ENCODE measurements around the gene TEAD4.

DNA sequence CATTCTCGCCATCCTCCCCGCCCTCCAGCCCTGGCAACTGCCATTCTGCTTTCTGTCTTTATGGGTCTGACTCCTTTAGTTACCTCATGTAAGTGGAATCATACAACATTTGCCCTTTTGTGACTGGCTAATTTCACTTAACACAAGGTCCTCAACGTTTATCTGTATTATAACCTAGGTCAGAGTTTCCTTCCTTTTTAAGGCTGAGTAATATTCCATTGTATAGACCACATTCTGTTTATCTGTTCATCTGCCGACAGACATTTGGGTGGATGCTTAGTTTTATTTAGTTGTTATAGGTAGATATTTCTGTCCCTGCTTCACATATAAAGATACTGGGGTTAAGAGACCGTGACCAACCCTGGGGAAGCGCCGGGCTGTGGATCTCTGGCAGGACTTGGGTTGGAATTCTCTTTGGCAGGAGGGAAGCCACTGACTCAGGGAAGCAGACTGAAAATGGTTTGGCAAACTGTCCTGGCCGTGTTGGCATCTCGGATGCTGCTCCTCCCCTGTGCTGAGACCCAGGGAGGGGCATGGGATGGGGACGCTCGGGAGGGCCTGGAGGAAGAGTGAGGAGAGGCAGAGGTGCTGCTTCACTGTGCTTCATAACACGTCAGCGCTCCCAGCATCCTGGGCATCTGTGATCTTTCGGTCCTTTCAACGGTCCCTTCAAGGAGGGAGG lies 38.9 kb downstream of the TEAD4 start:
- TF ChIP-seq ZNF274 (IDR thresholded peaks at IDR 0.05; ENCODE audit: low read depth, low read length) = no peak
- TF ChIP-seq EZH2 (IDR thresholded peaks at IDR 0.05) = no peak
- TF ChIP-seq, protein P1, sequence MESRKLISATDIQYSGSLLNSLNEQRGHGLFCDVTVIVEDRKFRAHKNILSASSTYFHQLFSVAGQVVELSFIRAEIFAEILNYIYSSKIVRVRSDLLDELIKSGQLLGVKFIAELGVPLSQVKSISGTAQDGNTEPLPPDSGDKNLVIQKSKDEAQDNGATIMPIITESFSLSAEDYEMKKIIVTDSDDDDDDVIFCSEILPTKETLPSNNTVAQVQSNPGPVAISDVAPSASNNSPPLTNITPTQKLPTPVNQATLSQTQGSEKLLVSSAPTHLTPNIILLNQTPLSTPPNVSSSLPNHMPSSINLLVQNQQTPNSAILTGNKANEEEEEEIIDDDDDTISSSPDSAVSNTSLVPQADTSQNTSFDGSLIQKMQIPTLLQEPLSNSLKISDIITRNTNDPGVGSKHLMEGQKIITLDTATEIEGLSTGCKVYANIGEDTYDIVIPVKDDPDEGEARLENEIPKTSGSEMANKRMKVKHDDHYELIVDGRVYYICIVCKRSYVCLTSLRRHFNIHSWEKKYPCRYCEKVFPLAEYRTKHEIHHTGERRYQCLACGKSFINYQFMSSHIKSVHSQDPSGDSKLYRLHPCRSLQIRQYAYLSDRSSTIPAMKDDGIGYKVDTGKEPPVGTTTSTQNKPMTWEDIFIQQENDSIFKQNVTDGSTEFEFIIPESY (IDR thresholded peaks at IDR 0.05; ENCODE audit: extremely low read depth, insufficient replicate concordance, low read length) = no peak
- TF ChIP-seq, protein P2, sequence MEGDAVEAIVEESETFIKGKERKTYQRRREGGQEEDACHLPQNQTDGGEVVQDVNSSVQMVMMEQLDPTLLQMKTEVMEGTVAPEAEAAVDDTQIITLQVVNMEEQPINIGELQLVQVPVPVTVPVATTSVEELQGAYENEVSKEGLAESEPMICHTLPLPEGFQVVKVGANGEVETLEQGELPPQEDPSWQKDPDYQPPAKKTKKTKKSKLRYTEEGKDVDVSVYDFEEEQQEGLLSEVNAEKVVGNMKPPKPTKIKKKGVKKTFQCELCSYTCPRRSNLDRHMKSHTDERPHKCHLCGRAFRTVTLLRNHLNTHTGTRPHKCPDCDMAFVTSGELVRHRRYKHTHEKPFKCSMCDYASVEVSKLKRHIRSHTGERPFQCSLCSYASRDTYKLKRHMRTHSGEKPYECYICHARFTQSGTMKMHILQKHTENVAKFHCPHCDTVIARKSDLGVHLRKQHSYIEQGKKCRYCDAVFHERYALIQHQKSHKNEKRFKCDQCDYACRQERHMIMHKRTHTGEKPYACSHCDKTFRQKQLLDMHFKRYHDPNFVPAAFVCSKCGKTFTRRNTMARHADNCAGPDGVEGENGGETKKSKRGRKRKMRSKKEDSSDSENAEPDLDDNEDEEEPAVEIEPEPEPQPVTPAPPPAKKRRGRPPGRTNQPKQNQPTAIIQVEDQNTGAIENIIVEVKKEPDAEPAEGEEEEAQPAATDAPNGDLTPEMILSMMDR (IDR thresholded peaks at IDR 0.05 in 2 of 3, conservative IDR thresholded peaks at IDR 0.05 in 1 of 3; ENCODE audit: borderline replicate concordance in 1 of 3, insufficient read depth in 1 of 3, low read depth in 2 of 3, low read length in 2 of 3) = no peak
- no peak for TF ChIP-seq TCF7L2 (IDR thresholded peaks at IDR 0.05; ENCODE audit: borderline replicate concordance, extremely low read depth, insufficient read depth, insufficient read length)
- TF ChIP-seq POLR2A (IDR thresholded peaks at IDR 0.05; ENCODE audit: borderline replicate concordance, extremely low read depth, insufficient read depth, insufficient read length) = no peak
